BLaER1 treated with 17β-estradiol and CSF1 and Interleukin-3, amounts not matched to agents 10 nM and 100 nM (cell line): ENCODE data around the gene CREB3L1.

Experiments
- H3K27ac ChIP-seq, 11 experiments: shearing (Covaris generic); formaldehyde crosslinking; 2 replicates each; pipeline ENCODE4 v1.8.1; 2022
- H3K27me3 ChIP-seq, 11 experiments: shearing (Covaris generic); formaldehyde crosslinking; 2 replicates each; pipeline ENCODE4 v1.8.1; 2022
- H3K36me3 ChIP-seq, 11 experiments: shearing (Covaris generic); formaldehyde crosslinking; 2 replicates each; pipeline ENCODE4 v1.8.1; 2022
- H3K4me1 ChIP-seq, 10 experiments: shearing (Covaris generic); formaldehyde crosslinking; 2 replicates each; pipeline ENCODE4 v1.8.1; 2022
- H3K4me2 ChIP-seq, 11 experiments: shearing (Covaris generic); formaldehyde crosslinking; 2 replicates each; pipeline ENCODE4 v1.8.1; 2022
- H3K4me3 ChIP-seq, 10 experiments: shearing (Covaris generic); formaldehyde crosslinking; 2 replicates each; pipeline ENCODE4 v1.8.1; 2022
- H3K9ac ChIP-seq, 11 experiments: shearing (Covaris generic); formaldehyde crosslinking; 2 replicates each; pipeline ENCODE4 v1.8.1; 2022
- H3K9me3 ChIP-seq, 11 experiments: shearing (Covaris generic); formaldehyde crosslinking; replicated peaks in 1 of 11; 2 replicates each; pipeline ENCODE4 v1.8.1; 2022
- H4K20me1 ChIP-seq, 11 experiments: shearing (Covaris generic); formaldehyde crosslinking; 2 replicates each; pipeline ENCODE4 v1.8.1; 2022
- Cebpa-rat ChIP-seq, 11 experiments: shearing (Covaris generic); IDR thresholded peaks; 2 replicates each; pipeline ENCODE4 v1.8.1; 2022

The CREB3L1 gene

DNA sequence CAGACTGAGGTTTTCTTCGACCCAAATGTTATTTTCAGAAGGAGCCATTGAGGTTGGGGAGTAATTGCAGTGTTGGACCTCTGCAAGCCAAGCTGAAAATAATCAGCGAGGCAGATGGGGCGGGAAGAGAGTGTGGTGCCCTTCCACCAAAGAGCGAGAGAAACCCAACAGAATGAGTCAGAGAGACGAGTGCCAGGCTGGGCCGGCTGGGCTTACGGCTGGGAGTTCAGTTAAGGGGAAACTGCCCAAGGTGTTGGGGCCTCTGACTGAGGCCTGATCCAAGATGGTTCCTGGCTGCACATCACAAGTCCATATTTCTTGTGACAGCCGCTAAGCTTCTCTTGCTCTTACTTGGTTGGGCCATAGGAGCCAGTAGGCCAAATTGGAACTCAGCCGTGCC, 30.4 kb upstream of the CREB3L1 start:
- no peak for TF ChIP-seq Cebpa-rat (IDR thresholded peaks at IDR 0.05)
- Histone ChIP-seq H3K9me3 (no peaks in the 10 kb centered on the region), H3K27me3 (no peaks in the 10 kb centered on the region), H3K4me1 (peaks cover 23 to 40% (median 27%) of the 10 kb centered on the region in 10 experiments), H3K4me3 (no peak overlapping the region), H3K27ac (no peak overlapping the region), H3K36me3 (no peaks in the 10 kb centered on the region), H4K20me1 (no peaks in the 10 kb centered on the region), H3K4me2 (no peak overlapping the region), H3K9ac (no peak overlapping the region)

DNA sequence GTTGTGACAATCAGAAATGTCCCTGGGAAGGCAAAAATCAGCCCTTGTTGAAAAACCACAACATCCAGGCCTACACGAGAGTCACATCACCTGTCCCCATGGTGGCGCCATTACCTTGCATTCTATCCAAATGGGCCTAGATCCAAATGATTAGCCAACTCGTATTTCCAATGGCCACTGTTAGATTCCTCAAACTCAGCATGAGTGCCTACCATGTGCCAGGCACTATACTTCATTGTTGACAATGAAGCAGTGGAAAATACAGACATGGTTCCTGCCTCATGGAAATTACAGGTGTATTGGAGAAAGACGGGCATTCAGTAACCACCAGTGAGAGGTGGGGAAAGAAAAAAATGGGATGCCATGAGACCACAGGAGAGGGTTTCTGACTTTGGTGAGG, 29.8 kb upstream of the CREB3L1 start:
- Histone ChIP-seq H4K20me1 (no peaks in the 10 kb centered on the region), H3K4me2 (no peak overlapping the region), H3K9ac (no peak overlapping the region), H3K4me1 (peaks cover 21 to 37% (median 27%) of the 10 kb centered on the region in 10 experiments), H3K36me3 (no peaks in the 10 kb centered on the region), H3K27ac (no peak overlapping the region), H3K27me3 (no peaks in the 10 kb centered on the region), H3K9me3 (no peaks in the 10 kb centered on the region), H3K4me3 (no peak overlapping the region)
- no peak for TF ChIP-seq Cebpa-rat (IDR thresholded peaks at IDR 0.05)

DNA sequence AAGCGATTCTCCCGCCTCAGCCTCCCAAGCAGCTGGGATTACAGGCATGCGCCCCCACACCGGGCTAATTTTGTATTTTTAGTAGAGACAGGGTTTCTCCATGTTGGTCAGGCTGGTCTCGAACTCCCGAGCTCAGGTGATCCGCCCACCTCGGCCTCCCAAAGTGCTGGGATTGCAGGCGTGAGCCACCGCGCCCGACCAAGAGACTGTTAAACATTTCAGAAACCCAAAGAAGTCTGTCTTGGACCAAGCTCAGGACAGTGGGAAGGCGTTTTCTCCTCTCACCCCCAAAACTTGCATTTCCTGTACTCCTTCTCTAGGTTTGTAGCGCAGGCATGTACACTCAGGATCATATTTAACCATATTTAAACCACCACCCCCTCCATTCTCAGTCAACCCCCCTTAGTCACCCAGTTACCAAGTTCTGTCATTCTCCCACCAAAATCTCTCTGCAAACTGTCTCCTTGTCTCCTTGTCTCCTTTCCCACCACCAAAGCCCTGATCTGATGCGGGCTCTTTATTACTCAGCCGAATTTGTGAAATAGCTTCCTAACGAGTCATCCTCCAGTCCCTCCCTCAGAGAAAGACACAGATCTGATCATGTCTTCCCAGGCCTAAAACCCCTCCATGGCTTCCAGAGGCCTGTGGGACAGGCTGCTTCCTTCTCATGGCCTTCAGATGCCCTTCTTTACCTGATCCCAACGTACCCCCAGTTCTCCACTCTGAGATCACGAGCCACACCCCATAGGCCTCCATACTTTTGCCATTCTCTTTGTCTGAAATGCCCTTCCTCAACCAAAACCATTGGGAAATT, 29.0 kb upstream of the CREB3L1 start:
- Histone ChIP-seq H3K4me2 (peak overlapping the region in 5 of 11 experiments; percentile 12 to 51 (median 42); a peak in 9 of 22 replicates), H3K4me1 (peaks cover 17 to 32% (median 21%) of the 10 kb centered on the region in 10 experiments), H4K20me1 (no peaks in the 10 kb centered on the region), H3K36me3 (no peaks in the 10 kb centered on the region), H3K4me3 (no peak overlapping the region), H3K27ac (peak overlapping the region in 2 of 11 experiments; percentile 31 to 40; a peak in 3 of 22 replicates), H3K9ac (no peak overlapping the region), H3K27me3 (no peaks in the 10 kb centered on the region), H3K9me3 (no peaks in the 10 kb centered on the region)
- TF ChIP-seq Cebpa-rat (IDR thresholded peaks at IDR 0.05): no peak

DNA sequence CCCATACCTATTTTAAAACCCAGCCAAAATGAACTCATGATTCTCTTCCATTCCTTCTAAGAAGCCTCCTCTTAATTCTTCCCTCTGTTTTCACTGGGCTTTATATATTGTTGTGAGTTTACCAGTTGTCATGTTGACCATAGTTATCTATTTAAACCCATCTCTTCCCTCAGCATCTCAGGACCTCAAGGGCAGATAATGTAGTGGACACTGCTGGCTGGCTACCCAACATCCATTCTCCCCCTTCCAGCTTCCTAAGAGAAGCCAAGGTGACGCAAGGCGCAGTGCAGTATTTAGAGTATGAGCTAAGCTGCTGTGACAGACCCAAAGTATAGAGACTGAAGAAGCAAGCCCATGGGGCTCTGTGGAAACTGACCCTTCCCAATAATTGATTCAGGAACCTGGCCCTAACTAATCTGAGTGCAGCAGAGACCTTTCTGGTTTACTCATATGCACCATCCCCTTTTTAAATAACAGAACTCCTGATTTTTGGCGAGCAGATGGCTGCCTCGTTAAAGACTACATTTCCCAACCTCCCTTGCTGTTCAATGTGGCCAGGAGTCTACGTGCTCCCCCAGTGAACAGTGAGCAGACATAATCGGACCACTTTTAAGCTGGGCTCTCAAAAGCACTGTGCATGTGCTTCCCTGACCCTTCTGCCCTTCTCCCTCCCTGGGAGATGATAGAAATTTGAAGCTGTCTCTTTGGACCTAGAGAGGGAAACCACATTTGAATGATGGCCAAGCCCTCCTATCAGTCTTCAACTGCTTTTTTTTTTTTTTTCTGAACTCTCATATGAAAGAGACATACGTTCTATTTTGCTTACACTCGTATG, 28.1 kb upstream of the CREB3L1 start:
- Histone ChIP-seq H3K4me1 (peaks cover 15 to 28% (median 18%) of the 10 kb centered on the region in 10 experiments), H3K27ac (peak overlapping the region in 2 of 11 experiments; percentile 31 to 40; a peak in 3 of 22 replicates)

DNA sequence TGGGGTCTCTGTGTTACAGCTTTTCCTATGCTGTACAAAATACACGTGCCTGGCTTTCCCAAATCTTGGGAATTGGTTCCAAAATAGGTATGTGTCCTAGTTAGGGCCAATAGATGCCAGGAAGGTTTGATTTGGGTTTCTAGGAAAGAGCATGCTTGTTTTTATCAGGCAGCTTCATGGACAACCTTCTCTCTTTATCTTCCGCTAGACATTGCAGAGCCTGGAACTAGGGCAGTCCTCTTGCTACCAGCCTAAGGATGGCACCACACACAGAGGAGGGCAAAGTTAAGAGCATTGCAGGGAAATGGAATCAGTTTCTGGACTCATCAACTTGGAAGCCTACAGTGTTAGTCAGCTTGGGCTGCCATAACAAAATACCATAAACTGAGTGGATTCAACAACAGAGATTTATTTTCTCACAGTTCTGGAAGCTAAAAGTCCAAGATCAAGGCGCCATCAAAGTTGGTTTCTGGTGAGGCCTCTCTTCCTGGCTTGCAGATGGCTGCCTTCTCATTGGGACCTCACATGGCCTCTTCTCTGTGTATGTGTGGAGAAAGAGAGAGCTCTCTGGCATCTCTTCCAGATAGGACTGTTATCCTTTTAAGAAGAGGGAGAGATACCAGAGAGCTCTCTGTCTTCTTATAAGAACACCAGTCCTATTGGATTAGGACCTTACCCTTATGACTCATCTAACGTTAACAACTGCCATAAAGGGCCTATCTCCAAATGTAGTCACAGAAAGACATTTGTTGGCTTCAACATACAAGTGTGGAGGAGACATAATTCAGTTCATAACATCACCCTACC, 27.3 kb upstream of the CREB3L1 start:
- Histone ChIP-seq H3K9ac (no peak overlapping the region), H3K27ac (no peak overlapping the region), H3K4me1 (peaks cover 15 to 28% (median 18%) of the 10 kb centered on the region in 10 experiments), H3K36me3 (no peaks in the 10 kb centered on the region), H4K20me1 (no peaks in the 10 kb centered on the region), H3K4me3 (no peak overlapping the region), H3K27me3 (no peaks in the 10 kb centered on the region), H3K9me3 (no peaks in the 10 kb centered on the region), H3K4me2 (no peak overlapping the region)
- no peak for TF ChIP-seq Cebpa-rat (IDR thresholded peaks at IDR 0.05)

More for the DNA sequence above, 28.1 kb upstream of the CREB3L1 start:
- Histone ChIP-seq H3K9ac (no peak overlapping the region), H4K20me1 (no peaks in the 10 kb centered on the region), H3K4me3 (no peak overlapping the region), H3K9me3 (no peaks in the 10 kb centered on the region), H3K36me3 (no peaks in the 10 kb centered on the region), H3K4me2 (peak overlapping the region in 5 of 11 experiments; percentile 12 to 51 (median 42); a peak in 8 of 22 replicates), H3K27me3 (no peaks in the 10 kb centered on the region)
- TF ChIP-seq Cebpa-rat (IDR thresholded peaks at IDR 0.05): no peak

DNA sequence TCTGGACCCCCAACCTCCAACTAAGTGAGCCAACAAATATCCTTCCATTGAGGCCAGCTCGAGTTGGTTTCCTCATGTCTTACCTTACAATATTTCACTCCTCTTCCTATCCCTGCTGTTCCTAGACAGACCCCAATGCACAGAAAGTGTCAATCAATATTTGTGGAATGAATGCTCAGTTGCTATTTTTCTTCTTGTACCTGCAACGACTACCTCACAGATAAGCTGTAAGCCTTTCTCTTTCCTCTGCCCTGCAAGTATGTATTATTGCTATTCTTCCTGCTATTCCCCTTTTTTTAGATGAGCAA, 26.8 kb upstream of the CREB3L1 start:
- TF ChIP-seq Cebpa-rat (IDR thresholded peaks at IDR 0.05): no peak
- Histone ChIP-seq H3K9ac (no peak overlapping the region), H3K9me3 (no peaks in the 10 kb centered on the region), H3K36me3 (no peaks in the 10 kb centered on the region), H4K20me1 (no peaks in the 10 kb centered on the region), H3K4me3 (no peak overlapping the region), H3K4me1 (peaks cover 15 to 28% (median 18%) of the 10 kb centered on the region in 10 experiments), H3K27ac (no peak overlapping the region), H3K27me3 (no peaks in the 10 kb centered on the region), H3K4me2 (peak overlapping the region in 2 of 11 experiments; percentile 70 to 79; a peak in 3 of 22 replicates)

DNA sequence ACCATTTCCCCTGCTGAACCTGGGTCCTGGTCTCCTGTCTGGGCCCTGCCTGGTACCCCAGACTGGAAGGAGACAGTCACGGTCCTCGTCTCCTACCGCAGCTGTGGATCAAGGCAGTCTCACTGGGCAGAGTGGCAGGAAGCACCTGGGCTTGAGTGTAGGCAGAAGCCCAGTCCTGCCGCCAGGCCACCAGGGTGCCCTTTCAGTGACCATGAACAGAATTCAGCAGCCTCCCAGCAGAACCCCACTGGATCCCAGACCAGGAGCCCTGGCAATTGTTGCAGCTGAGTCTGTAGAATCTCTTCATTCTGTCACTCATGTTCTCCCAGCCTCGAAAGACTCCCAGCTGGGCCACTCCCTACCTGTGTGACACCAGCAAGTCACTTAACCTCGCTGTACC, 25.5 kb upstream of the CREB3L1 start:
- Histone ChIP-seq H3K4me3 (no peak overlapping the region), H3K9me3 (no peaks in the 10 kb centered on the region), H3K36me3 (no peaks in the 10 kb centered on the region), H3K27me3 (no peaks in the 10 kb centered on the region), H3K9ac (peak overlapping the region in 4 of 11 experiments; percentile 11 to 42 (median 32); a peak in 5 of 22 replicates), H4K20me1 (no peaks in the 10 kb centered on the region), H3K4me1 (peaks cover 15 to 28% (median 18%) of the 10 kb centered on the region in 10 experiments), H3K4me2 (peak overlapping the region; percentile 21 to 80 (median 70); a peak in 20 of 22 replicates), H3K27ac (peak overlapping the region in 4 of 11 experiments; percentile 6 to 53 (median 34); a peak in 5 of 22 replicates)
- no peak for TF ChIP-seq Cebpa-rat (IDR thresholded peaks at IDR 0.05)

DNA sequence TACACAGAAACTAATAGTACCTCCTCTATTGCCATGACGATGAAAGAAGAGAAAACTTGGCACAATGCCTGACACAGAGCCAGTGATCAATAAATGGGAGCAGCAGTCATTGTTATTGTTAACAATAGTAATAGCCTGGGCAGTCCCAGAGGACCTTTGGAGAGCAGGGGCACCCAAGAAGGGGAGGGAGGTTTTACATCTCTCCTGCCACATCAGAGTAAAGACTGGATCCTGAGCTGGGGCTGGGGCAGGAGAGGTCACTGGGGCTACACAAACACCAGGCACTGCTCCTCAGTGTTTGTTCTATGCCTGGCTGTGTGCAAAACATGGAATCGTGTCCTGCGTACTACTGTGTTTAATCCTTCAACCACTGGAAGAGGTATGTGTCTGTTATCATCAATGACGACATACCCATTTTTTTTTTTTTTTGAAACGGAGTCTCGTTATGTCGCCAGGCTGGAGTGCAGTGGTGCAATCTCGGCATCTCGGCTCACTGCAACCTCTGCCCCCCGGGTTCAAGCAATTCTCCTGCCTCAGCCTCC, 25.0 kb upstream of the CREB3L1 start:
- H3K4me1 ChIP-seq: peaks cover 15 to 28% (median 18%) of the 10 kb centered on the region in 10 experiments
- no peaks in the 10 kb centered on the region for H3K27me3 ChIP-seq
- peak overlapping the region in 3 of 11 experiments; percentile 11 to 42 (median 39); a peak in 4 of 22 replicates for H3K9ac ChIP-seq
- no peaks in the 10 kb centered on the region for H4K20me1 ChIP-seq
- no peaks in the 10 kb centered on the region for H3K36me3 ChIP-seq
- no peaks in the 10 kb centered on the region for H3K9me3 ChIP-seq
- no peak for TF ChIP-seq Cebpa-rat (IDR thresholded peaks at IDR 0.05)
- H3K27ac ChIP-seq: no peak overlapping the region
- no peak overlapping the region for H3K4me3 ChIP-seq
- peak overlapping the region in 10 of 11 experiments; percentile 30 to 80 (median 72); a peak in 16 of 22 replicates for H3K4me2 ChIP-seq
